Prostate gland (tissue), 2 donors: ENCODE results near the gene ZAR1L.

Source experiments
- CTCF ChIP-seq, 4 experiments: fragments of 200-600 bp in 2 of 4; fragments of 450-650 bp in 2 of 4; sonication (generic) in 2 of 4; IDR thresholded peaks; 1 replicate in 3 of 4; 2 replicates in 1 of 4; pipeline ENCODE4 v1.5.1; 2016 to 2019; ENCODE audit warnings: antibody characterized with exemption in 4 of 4, mild to moderate bottlenecking in 2 of 4, moderate library complexity in 2 of 4
- POLR2A ChIP-seq: fragments of 450-650 bp; IDR thresholded peaks from one replicate; pipeline ENCODE4 v1.6.1; 2016; ENCODE audit warnings: antibody characterized with exemption, mild to moderate bottlenecking
- POLR2AphosphoS5 ChIP-seq: sonication (generic); formaldehyde crosslinking; IDR thresholded peaks from one replicate; pipeline ENCODE4 v1.6.1; 2017; ENCODE audit warnings: antibody characterized with exemption

GRCh38 chr13:32265726-32266125 lies 49.4 kb downstream of the ZAR1L start:
- TF ChIP-seq CTCF (IDR thresholded peaks at IDR 0.05) (no peak), POLR2A (no peak), POLR2AphosphoS5 (no peak)
